ENCODE measurements around the gene LRRC27.
A peak's percentile ranks its signal among the peaks of the same experiment; 100 is the strongest.

LRRC27 gene

GRCh38 chr10:132417257-132417910 lies 85.4 kb downstream of the LRRC27 start:
- peak in 1 of 2 donors; percentile 34 for DNase-seq

GRCh38 chr10:132417957-132418441 lies 86.0 kb downstream of the LRRC27 start:
- no peak for DNase-seq

GRCh38 chr10:132418527-132419416 lies 86.8 kb downstream of the LRRC27 start:
- DNase-seq: no peak

- DNase-seq: no peak
These were observed 87.8 kb downstream of the LRRC27 start for GRCh38 chr10:132419538-132420468.

GRCh38 chr10:132420469-132420980 lies 88.5 kb downstream of the LRRC27 start:
- peak; percentile 34 to 55 for DNase-seq

GRCh38 chr10:132420981-132421846 lies 89.2 kb downstream of the LRRC27 start:
- DNase-seq: peak; percentile 65

- DNase-seq: no peak
These were observed 90.1 kb downstream of the LRRC27 start for GRCh38 chr10:132421847-132422751.

- DNase-seq: peak; percentile 51 to 62
These were observed 91.2 kb downstream of the LRRC27 start for GRCh38 chr10:132422903-132423825.

- DNase-seq: no peak
These were observed 92.2 kb downstream of the LRRC27 start for GRCh38 chr10:132423966-132424861.

- no peak for DNase-seq
These were observed 93.2 kb downstream of the LRRC27 start for GRCh38 chr10:132425029-132425756.

GRCh38 chr10:132425757-132426155 lies 93.8 kb downstream of the LRRC27 start:
- DNase-seq: no peak

GRCh38 chr10:132427006-132427771 lies 95.2 kb downstream of the LRRC27 start:
- DNase-seq: no peak

GRCh38 chr10:132427939-132428367 lies 96.0 kb downstream of the LRRC27 start:
- no peak for DNase-seq

- no peak for DNase-seq
These were observed 96.5 kb downstream of the LRRC27 start for GRCh38 chr10:132428486-132428995.
